Tibial nerve (tissue), 4 donors: Measurements from ENCODE around the gene CBL. TPM values are rescaled to one million over a fixed set of nuclear protein-coding genes. Genes with fewer than 3 reads are reported as not detected.

Experiments
- DNase-seq, 2 donors: peaks; one replicate each; pipeline ENCODE4 v3.0.0-alpha.2; 2019; ENCODE audit warnings: low spot score in 2 of 2
- H3K27ac ChIP-seq, 4 donors: fragments of 200-600 bp; sonication (generic) in 3 of 4; one replicate each; pipeline ENCODE4 v1.5.1; 2017 to 2019; ENCODE audit warnings: mild to moderate bottlenecking in 1 of 4
- H3K27me3 ChIP-seq, 2 donors: fragments of 200-600 bp; sonication (generic) in 1 of 2; one replicate each; pipeline versions ENCODE4 v1.5.1 to v1.6.0; 2017 to 2019
- H3K36me3 ChIP-seq, 3 donors: fragments of 200-600 bp; sonication (generic); one replicate each; pipeline ENCODE4 v1.5.1; 2018 to 2019
- H3K4me1 ChIP-seq, 4 donors: fragments of 200-600 bp; sonication (generic) in 3 of 4; one replicate each; pipeline ENCODE4 v1.5.1; 2017 to 2019
- H3K4me3 ChIP-seq, 4 donors: fragments of 200-600 bp; sonication (generic) in 3 of 4; one replicate each; pipeline ENCODE4 v1.5.1; 2017 to 2019; ENCODE audit warnings: mild to moderate bottlenecking in 1 of 4, moderate library complexity in 1 of 4
- H3K9me3 ChIP-seq, 4 donors: fragments of 200-600 bp; sonication (generic) in 3 of 4; one replicate each; pipeline ENCODE4 v1.5.1; 2017 to 2019
- EP300 ChIP-seq, 2 donors: sonication (generic); formaldehyde crosslinking; IDR thresholded peaks; one replicate each; pipeline ENCODE4 v1.6.1; 2017; ENCODE audit warnings: antibody characterized with exemption in 2 of 2, mild to moderate bottlenecking in 1 of 2
- POLR2A ChIP-seq, 2 donors: fragments of 450-650 bp; IDR thresholded peaks; one replicate each; pipeline ENCODE4 v1.6.1; 2017; ENCODE audit warnings: antibody characterized with exemption in 2 of 2, mild to moderate bottlenecking in 2 of 2, moderate library complexity in 2 of 2
- WGBS, 2 donors: methylation state at CpG; one replicate each; pipeline ENCODE4 v1.1.5; 2018; 5-methylcytosine and 5-hydroxymethylcytosine counted together
- total RNA-seq, 4 donors: library from RNA; depleted of rRNA; stranded (reverse); fragments of >200 nt; gene quantifications; one replicate each; pipeline ENCODE4 v1.1.0, GENCODE V29; 2016
- TF ChIP-seq, protein P1 (sequence below), 5 experiments: fragments of 200-600 bp in 3 of 5; fragments of 450-650 bp in 2 of 5; sonication (generic) in 3 of 5; IDR thresholded peaks; one replicate each; pipeline ENCODE4 v1.5.1; 2016 to 2019; ENCODE audit warnings: antibody characterized with exemption in 5 of 5, mild to moderate bottlenecking in 3 of 5, moderate library complexity in 2 of 5

Gene CBL
- total RNA-seq, 4 donors from 2014 or later = 14.2 to 19.2 (median 16.0) TPM

DNA sequence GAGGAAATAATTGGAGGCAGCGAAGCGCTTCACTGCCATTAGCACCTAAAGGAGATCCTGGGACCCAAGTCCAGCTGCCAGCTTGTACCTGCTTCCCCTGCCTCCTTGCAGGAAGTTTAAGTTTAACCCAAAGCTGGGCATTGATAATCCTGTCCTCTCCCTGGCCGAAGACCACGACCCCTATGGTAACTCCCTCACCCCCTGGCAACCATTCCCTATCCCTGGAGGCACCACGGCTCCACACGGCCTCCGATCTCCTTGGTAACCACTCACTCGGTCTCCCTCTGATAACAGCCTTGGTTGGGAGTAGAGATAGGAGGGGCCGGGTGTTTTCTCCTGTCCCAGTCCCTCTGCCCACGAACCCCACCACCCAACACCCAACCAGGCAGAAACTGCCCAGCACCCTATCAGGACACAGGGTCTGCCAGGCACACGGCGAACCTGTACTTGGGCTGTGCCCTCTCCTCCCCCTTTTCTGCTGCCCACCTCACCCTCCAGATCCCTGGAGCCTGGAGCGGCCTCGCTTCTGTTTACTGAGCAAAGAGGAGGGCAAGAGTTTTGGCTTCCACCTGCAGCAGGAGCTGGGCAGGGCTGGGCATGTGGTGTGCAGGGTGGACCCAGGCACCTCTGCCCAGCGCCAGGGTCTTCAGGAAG is 20.0 kb upstream of the CBL start:
- no peak overlapping the region for H3K27ac ChIP-seq

DNA sequence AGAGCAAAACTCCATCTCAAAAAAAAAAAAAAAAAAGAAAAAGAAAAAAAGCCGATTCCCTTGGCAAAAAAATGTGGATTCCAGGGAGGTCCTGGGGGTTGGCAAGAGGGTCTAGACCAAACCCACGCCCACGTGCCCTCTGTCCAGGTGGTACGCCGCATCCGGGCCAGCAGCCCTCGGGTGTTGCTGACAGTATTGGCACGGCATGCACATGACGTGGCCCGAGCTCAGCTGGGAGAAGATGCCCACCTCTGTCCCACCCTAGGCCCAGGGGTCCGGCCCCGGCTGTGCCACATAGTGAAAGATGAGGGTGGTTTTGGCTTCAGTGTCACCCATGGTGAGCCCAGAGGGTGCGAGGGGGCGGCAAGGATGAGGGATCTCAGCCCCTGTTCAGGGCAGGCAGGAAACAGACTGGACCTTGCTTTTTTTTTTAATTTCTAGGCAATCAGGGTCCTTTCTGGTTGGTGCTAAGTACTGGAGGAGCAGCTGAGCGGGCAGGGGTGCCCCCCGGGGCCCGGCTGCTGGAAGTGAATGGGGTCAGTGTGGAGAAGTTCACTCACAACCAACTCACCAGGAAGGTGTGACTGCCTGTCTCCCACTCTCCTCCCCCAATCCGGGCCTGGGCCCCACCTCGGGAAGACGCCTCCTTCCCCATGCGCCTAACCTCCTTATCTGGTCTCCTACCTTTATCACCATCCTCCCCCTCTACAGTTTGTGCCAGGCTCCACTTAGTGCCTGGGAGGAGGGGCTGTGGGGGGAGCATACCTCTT is 18.8 kb upstream of the CBL start:
- Histone ChIP-seq H3K4me3 (no peak overlapping the region), H3K9me3 (no peaks in the 10 kb centered on the region), H3K4me1 (no peaks in the 10 kb centered on the region), H3K27ac (no peak overlapping the region), H3K27me3 (peaks cover 0 to 6% of the 10 kb centered on the region in 2 donors), H3K36me3 (peaks cover 0 to 18% (median 0%) of the 10 kb centered on the region in 3 donors)
- no peak for TF ChIP-seq EP300 (IDR thresholded peaks at IDR 0.05)
- TF ChIP-seq, protein P1, sequence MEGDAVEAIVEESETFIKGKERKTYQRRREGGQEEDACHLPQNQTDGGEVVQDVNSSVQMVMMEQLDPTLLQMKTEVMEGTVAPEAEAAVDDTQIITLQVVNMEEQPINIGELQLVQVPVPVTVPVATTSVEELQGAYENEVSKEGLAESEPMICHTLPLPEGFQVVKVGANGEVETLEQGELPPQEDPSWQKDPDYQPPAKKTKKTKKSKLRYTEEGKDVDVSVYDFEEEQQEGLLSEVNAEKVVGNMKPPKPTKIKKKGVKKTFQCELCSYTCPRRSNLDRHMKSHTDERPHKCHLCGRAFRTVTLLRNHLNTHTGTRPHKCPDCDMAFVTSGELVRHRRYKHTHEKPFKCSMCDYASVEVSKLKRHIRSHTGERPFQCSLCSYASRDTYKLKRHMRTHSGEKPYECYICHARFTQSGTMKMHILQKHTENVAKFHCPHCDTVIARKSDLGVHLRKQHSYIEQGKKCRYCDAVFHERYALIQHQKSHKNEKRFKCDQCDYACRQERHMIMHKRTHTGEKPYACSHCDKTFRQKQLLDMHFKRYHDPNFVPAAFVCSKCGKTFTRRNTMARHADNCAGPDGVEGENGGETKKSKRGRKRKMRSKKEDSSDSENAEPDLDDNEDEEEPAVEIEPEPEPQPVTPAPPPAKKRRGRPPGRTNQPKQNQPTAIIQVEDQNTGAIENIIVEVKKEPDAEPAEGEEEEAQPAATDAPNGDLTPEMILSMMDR (IDR thresholded peaks at IDR 0.05) = no peak
- TF ChIP-seq POLR2A (IDR thresholded peaks at IDR 0.05) = no peak
- DNase-seq = no peak
- 80 to 82% methylated on average over 21 of the region's 21 CpGs for whole genome bisulfite sequencing, 2 donors

More for the DNA sequence above, 20.0 kb upstream of the CBL start:
- DNase-seq = no peak
- Histone ChIP-seq H3K9me3 (no peaks in the 10 kb centered on the region), H3K36me3 (peaks cover 0 to 30% (median 0%) of the 10 kb centered on the region in 3 donors), H3K4me3 (peak overlapping the region in 1 of 4 donors; percentile 18), H3K27me3 (peaks cover 0 to 6% of the 10 kb centered on the region in 2 donors), H3K4me1 (no peaks in the 10 kb centered on the region)
- TF ChIP-seq POLR2A (IDR thresholded peaks at IDR 0.05) (no peak), EP300 (IDR thresholded peaks at IDR 0.05) (no peak)
- TF ChIP-seq, protein P1 (IDR thresholded peaks at IDR 0.05) = no peak
- 48 to 49% methylated on average over 15 of the region's 15 CpGs for WGBS, 2 donors

DNA sequence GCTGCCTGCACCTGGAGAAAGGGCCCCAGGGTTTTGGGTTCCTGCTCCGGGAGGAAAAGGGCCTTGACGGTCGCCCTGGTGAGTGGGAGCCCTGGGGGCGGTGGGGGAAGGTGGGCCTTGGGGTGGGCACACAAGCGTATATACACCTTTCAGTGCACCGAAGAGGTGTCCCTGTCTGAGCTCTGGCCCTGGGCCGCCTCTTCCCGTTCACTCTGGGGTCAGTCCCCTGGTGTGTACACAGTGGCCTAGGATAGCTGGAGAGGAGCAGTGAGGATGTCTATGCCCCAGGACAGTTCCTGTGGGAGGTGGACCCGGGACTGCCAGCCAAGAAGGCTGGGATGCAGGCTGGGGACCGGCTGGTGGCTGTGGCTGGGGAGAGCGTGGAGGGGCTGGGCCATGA is 18.1 kb upstream of the CBL start:
- Histone ChIP-seq H3K27me3 (peaks cover 0 to 6% of the 10 kb centered on the region in 2 donors), H3K4me3 (no peak overlapping the region), H3K36me3 (peaks cover 0 to 11% (median 0%) of the 10 kb centered on the region in 3 donors), H3K27ac (no peak overlapping the region), H3K4me1 (no peaks in the 10 kb centered on the region), H3K9me3 (no peaks in the 10 kb centered on the region)
- 76 to 81% methylated on average over 11 of the region's 11 CpGs for WGBS, 2 donors
- TF ChIP-seq, protein P1 (IDR thresholded peaks at IDR 0.05) = no peak
- no peak for TF ChIP-seq POLR2A (IDR thresholded peaks at IDR 0.05)
- no peak for TF ChIP-seq EP300 (IDR thresholded peaks at IDR 0.05)
- no peak for DNase-seq

DNA sequence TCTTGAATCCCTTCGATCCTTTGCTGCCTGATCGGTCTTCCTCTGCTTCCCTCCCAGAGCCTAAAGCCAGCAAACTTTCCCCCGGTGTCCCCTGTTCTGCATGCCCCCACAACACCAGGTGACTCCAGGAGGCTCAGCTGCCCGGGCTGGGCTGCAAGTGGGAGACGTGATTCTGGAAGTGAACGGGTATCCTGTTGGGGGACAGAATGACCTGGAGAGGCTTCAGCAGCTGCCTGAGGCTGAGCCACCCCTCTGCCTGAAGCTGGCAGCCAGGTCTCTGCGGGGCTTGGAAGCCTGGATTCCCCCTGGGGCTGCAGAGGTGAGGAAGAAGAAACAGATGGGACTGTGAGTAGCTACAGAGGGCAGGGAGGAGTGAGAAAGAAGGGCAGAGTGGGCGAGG is 17.3 kb upstream of the CBL start:
- Histone ChIP-seq H3K27ac (no peak overlapping the region), H3K36me3 (peaks cover 0 to 2% (median 0%) of the 10 kb centered on the region in 3 donors), H3K27me3 (peaks cover 0 to 6% of the 10 kb centered on the region in 2 donors), H3K4me1 (no peaks in the 10 kb centered on the region), H3K4me3 (no peak overlapping the region), H3K9me3 (no peaks in the 10 kb centered on the region)
- WGBS, 2 donors = 78 to 82% methylated on average over 8 of the region's 8 CpGs
- TF ChIP-seq, protein P1 (IDR thresholded peaks at IDR 0.05) = no peak
- TF ChIP-seq EP300 (IDR thresholded peaks at IDR 0.05) = no peak
- no peak for TF ChIP-seq POLR2A (IDR thresholded peaks at IDR 0.05)
- no peak for DNase-seq

DNA sequence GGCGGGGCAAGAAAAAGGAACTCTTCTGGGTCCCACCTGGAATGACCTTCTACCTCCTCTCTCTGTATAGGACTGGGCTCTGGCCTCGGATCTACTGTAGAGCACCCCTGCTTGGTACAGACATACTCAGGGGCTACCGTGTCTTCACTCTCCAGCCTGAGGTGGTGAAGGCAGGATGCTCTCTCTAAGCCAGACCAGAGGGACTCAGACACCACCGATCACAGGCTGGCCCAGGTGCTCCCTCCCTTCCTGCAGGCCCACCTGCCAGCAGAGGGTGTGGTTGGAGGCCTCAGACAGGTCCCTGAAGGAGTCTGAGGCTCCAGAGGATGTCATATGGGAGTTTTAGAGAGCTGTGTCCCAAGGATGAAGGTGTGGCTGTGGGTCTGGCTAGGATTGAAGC is 16.7 kb upstream of the CBL start:
- no peak for TF ChIP-seq POLR2A (IDR thresholded peaks at IDR 0.05)
- no peak for TF ChIP-seq EP300 (IDR thresholded peaks at IDR 0.05)
- TF ChIP-seq, protein P1 (IDR thresholded peaks at IDR 0.05) = no peak
- no peak for DNase-seq
- WGBS, 2 donors = 82 to 93% methylated on average over 4 of the region's 4 CpGs

More for the DNA sequence above, 16.7 kb upstream of the CBL start:
- H3K27me3 ChIP-seq = peaks cover 0 to 6% of the 10 kb centered on the region in 2 donors
- no peak overlapping the region for H3K27ac ChIP-seq
- no peaks in the 10 kb centered on the region for H3K36me3 ChIP-seq
- no peak overlapping the region for H3K4me3 ChIP-seq
- H3K9me3 ChIP-seq = no peaks in the 10 kb centered on the region
- H3K4me1 ChIP-seq = no peaks in the 10 kb centered on the region
